ENCODE results near the gene EIF5. TPM values are rescaled to one million over a fixed set of nuclear protein-coding genes. Genes with fewer than 3 reads are reported as not detected.
"Not testable (repeated sequence)": the region's sequence is repeated elsewhere in the genome, so short reads cannot be mapped to it uniquely, and the experiment has no call there.

EIF5 gene
- total RNA-seq, 1 donor from 2014 or later, result 86.3 TPM

DNA sequence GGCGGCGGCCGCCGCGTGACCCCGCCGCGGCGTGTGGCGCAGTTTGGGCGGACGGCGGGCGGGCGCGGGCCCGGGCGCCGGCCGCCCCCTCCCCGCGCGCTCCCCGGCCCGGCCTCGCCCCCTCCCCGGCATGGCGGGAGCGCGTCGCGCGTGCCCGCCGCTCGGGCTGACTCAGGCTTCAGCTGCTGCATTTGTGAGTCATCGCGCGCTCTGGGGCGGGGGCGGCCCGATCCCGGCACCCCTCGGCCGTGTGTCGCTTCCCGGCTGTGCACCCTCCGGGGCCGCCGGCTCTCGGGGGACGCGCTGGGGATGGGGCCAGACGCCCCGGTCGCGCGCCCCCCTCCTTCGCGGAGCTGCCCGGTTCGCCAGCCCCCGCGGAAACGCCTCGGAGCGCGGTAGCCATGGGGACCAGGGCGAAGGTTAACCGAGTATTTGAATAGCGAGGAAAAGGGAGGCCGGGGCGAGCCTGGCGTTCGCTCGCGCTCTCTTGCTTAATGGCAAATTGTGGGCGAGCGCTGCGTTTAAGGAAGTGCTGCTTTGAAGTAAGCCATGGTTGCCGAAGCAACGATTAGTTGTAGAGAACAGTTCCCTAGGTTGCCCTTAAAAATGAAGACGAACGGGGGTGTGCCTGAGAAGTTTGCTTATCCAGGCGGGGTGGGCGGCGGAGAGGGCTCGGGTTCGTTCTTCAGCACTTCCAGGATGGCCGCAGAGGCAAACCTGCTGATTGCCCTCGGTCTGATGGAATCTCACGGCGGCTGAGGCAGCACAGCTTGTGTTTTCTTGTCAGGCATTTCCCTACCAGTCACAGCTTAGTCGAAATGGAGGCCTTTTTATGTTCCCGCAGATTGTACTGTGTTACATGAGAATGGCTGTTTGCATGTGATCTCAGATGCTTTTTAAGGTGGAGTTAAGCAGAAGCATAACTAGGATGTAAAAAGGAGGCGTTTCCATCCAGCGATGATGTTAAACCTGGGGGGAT, 896 bp downstream of the EIF5 start:
- peak; percentile 79 to 80 for DNase-seq (ENCODE audit: low read depth in 2 of 2)

DNA sequence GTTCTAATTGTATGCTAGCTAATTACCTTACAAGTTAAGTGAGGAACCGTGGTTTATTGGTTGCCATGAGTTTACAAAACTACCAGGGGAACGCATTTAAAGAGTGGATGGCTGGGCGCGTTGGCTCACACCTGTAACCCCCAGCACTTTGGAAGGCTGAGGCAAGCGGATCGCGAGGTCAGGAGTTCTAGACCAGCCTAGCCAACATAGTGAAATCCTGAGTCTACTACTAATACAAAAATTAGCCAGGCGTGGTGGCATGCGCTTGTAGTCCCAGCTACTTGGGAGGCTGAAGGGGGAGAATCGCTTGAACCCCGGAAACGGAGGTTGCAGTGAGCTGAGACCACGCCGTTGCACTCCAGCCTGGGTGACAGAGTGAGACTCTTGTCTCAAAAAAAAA, 2.2 kb downstream of the EIF5 start:
- DNase-seq (ENCODE audit: low read depth in 2 of 2), result no peak

DNA sequence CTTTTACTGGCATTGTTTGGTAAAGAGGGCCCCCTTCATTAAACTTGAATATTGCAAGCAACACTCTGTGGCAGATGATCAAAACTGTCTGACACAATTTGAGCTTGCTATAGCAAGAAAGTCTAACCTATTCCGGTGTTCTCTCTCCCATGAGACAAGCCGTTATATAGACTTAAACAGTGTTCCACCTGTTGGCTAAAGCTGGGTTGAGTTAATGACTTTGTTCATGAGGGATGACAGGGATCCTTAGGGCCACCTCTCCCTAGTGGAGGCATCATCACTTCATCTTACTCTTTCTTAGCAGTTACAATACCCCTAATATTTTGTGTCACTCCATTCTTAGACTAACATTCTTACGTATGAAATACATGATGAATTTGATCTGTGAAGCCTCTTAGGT, 3.8 kb downstream of the EIF5 start:
- no peak for DNase-seq (ENCODE audit: low read depth in 2 of 2)

DNA sequence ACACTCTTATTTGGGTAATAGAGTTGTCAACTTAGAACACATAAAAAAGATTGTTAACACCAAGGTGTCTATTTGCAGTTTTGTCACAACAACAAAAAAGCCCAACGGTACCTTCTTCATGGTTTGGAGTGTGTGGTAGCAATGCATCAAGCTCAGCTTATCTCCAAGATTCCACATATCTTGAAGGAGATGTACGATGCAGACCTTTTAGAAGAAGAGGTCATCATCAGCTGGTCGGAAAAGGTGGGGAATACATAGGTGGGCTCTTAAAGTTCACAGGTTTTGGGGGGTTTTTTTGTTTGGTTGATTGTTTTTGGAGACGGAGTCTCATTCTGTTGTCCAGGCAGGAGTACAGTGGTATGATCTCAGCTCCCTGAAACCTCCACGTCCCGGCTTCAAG, 5.5 kb downstream of the EIF5 start:
- no peak for DNase-seq (ENCODE audit: low read depth in 2 of 2)

DNA sequence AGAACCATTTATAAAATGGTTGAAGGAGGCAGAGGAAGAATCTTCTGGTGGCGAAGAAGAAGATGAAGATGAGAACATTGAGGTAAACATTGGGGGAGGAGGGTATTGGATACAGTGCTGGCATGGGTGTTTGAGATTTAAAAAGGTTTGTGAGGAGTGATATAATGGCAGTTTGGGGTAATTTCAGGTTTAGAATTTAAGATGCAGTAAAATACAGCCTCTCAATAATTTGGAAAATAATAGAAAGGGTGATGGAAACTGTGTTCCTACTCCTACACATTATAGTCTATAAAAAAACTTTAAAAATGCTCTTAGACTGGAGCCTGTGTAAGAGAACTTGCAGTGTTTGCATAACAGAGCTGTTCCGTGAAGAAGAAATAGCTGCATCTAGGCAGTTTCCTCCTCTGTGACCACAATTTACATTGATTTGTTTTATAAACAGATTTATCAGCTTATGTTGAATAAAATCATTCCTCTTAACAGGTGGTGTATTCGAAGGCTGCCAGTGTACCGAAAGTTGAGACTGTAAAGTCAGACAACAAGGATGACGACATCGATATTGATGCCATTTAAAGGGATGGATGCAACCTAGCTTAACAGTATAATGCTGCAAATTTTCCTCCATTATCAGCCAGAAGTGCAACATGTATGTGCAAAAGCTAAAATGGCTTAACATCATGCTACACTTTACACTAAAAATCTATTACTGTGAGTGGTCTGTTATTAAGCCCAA, 6.6 kb downstream of the EIF5 start:
- DNase-seq (ENCODE audit: low read depth in 2 of 2), result no peak

DNA sequence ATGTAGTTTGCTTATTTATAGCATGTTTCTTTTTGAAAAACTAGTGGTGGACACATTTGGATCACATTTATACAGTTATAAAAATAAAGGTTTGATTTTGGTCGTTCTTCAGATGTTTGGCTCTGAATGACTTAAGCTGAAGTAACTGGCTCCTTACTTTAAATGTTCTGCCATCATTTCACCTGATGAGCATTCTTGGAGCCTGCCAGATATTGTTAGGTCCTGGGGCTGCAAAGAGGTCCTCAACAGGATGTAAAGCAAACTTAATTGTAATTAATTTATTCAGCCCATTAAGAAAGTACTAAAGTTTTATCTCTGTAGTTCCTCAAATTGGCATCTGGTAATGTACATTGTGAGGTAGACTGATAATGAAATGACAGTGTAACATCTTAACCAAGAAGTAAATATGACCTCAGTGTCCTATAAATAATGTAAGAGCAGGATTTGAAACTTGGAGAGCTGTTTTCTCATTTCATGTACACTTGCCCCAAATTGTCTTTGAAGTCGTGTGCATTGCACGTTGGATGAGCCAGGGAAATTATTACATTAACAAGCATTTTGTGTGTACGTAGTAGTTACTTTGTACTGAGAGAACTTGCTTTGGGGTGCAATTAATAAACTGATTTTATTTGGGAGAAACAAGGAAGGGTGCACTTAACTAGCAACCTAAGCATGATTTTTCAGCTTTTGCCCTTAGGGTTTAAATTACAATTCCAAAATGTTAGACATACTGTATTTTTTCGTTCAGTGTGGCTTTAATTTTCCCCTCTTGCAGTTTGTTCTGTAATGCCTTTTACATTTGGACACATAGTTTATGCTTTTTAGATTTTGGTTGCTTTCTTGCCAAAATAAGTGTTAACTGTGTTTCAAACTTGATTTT, 7.5 kb downstream of the EIF5 start:
- no peak for DNase-seq (ENCODE audit: low read depth in 2 of 2)

DNA sequence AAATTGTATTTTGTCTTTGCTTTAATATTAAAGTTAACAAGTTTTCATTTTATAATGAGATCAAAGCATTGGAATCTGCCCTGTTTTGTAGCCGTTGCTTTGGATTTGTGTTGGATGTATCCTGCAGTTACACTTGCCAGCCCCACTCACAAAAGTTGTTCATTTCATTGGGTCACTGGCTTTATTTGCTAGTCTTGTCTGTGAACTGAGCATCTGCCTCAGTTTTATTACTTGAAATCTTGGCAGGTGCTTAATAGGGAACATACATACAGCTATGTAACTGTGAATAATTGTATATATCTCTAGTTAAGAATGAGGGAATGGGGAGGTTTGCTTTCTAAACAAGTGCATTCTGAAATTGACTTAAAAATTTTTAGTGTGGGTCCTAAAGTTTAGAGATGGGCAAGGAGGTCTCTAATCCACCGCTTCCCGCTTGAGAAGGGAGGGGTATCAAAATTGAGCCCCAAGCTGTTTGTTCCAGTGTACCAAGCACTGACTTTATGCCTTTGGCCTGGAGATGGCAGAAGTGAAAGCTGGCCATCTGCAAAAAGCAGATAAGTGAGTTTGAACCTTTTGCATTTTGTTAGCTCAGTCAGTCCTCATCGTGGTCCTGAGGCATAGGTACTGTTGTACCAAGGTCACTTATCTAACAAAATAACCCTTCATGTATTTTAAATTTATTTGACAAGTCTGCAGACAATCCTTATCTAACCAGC, 9.3 kb downstream of the EIF5 start:
- DNase-seq (ENCODE audit: low read depth in 2 of 2), result no peak

DNA sequence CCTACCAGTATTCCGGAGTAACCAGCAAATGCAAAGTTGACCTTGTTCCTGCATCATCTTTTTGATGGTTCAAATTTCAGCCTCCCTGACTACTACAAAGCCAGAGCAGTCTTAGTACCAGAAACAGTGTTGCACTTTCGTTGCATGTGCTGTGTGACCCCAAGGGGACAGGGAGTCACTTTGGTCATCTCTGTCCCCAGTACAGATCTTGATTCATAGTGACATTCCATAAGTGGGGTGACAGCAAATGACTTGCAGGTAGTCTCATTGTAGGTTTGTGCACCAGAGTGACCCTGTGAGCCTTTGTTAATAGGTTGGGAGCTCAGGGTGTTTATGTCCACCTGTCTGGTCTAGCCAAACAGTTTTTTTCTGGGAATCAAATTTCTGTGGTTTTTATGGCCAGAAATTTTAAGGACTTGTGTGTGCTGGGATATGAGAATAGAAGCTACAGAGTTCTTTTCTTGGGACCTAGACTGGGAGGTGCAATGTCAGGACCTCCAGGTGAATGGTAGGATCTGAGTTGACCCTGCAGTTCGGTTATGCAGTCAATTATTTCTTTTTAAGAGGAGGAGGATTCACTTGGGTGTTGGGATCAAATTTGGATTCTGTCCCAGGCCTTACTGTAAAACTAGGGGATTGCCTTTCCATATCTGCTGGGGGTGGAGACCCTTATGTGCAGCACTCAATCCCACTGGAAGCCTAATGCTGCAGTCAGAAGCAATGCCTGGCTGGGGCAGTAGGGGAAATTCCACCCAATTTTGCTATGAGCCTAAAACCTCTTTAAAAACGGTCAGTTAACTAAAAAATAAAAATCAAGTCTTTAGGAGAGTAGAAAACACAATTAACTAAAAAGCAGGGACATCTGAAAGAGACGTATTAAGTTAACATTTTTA, 10.1 kb downstream of the EIF5 start:
- DNase-seq (ENCODE audit: low read depth in 2 of 2), result no peak

DNA sequence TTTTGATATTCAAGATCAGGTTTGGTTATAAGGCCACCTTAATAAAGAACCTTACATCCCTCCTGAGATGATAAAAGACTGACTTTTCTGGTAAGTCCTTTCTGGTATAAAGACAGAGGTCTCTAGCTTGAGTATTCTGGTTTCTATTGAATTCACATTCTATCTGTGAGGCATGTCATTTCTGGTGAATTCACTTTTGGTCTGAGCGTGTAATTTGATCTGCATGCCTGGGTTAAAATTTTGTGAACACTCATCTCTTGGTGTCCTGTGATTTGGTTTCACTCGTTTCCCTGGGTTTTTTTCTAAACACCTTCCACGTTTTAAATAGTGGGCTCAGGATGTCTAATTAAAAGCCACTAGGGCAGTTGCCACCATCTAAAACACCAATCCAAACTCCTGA, 12.2 kb downstream of the EIF5 start:
- no peak for DNase-seq (ENCODE audit: low read depth in 2 of 2)

DNA sequence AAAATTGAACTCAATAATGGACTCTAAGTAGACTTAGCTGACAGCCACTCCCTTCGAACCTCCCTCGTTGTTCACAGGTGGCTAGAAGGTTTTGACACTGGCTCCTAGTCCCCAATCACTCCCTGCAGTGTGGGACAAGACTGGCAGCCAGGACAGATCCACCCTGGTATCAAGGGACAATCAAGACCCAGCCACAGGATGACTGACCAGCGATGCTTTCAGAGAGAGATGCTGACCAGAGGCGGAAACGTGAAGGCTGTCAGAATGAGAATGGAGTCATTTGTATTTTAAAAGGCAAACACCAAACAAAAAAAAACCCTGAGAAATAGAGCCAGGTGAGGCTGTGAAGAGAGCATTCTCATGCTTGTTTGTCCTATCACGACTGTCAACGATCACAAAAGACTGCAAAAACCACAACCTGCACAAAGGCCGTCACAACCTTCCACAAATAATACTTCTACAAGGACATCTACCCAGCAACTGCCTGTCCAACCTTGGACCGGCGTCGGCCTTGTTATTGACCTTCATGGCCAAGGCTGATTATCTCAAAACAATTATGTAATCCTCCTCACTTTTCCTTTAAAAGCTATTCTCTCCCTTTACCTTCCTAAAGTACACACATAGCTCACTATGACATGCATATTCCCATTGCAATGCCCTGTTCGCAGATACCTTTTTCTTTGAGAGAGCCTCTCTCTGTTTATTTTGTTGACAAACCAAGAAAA, 13.2 kb downstream of the EIF5 start:
- no peak for DNase-seq (ENCODE audit: low read depth in 2 of 2)

DNA sequence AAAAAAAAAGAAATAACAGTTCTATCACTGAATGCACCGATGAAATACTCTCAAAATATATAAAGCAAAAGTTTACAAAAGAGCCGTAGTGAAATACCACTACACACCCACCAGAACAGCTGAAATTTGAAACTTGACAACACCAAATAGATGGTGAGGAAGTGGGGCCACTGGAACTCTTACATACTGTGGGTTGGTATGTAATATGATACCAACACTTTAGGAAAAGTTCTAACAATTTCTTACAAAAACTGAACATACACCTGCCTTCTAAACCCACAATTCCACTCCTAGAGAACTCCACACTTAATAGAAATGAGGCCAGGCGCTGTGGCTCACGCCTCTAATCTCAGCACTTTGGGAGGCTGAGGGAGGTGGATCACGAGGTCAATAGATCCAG, 14.1 kb downstream of the EIF5 start:
- no peak for DNase-seq (ENCODE audit: low read depth in 2 of 2)

DNA sequence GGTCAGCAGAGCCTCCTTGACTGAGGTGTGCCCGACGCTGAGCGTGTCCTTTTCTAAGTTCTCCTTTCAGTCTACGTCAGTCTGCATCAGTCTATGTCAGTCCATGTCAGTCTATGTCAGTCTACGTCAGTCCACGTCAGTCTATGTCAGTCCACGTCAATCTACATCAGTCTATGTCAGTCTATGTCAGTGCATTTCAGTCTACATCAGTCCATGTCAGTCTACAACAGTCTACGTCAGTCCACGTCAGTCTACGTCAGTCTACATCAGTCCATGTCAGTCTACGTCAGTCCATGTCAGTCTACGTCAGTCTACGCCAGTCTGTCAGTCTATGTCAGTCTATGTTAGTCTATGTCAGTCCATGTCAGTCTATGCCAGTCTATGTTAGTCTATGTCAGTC, 15.9 kb downstream of the EIF5 start:
- no peak for DNase-seq (ENCODE audit: low read depth in 2 of 2)

DNA sequence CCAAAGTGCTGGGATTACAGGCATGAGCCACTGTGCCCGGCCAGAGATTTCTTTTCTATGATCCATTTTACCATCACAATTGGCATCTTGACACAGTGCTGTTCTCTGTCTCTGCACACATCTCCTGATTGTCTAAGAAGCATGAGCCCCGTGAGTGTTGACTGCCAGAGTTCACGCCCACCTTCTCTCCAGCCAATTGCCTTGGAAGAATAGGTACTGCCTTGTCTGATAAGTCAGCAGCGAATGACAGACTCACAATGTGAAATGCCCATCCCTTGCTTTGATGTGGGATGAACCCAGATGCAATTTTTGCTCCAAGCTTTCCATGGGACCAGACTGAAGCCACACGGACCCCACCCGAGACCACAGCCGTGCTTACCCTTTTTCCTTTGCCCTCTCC, 19.3 kb downstream of the EIF5 start:
- no peak for DNase-seq (ENCODE audit: low read depth in 2 of 2)

DNA sequence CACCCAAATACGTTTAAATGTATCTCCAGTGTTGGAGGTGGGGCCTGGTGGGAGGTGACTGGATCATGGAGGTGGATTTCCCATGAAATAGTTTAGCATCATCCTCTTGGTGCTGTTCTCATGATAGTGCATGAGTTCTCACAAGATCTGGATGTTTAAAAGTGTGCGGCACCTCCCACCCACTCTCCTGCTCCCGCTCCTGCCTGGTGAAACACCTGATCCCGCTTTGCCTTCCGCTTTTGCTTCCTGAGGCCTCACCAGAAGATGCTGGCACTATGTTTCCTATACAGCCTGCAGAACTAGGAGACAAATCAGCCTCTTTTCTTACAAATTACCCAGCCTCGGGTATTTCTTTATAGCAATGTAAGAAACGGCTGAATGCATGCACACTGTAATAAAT, 20.1 kb downstream of the EIF5 start:
- DNase-seq (ENCODE audit: low read depth in 2 of 2), result no peak

DNA sequence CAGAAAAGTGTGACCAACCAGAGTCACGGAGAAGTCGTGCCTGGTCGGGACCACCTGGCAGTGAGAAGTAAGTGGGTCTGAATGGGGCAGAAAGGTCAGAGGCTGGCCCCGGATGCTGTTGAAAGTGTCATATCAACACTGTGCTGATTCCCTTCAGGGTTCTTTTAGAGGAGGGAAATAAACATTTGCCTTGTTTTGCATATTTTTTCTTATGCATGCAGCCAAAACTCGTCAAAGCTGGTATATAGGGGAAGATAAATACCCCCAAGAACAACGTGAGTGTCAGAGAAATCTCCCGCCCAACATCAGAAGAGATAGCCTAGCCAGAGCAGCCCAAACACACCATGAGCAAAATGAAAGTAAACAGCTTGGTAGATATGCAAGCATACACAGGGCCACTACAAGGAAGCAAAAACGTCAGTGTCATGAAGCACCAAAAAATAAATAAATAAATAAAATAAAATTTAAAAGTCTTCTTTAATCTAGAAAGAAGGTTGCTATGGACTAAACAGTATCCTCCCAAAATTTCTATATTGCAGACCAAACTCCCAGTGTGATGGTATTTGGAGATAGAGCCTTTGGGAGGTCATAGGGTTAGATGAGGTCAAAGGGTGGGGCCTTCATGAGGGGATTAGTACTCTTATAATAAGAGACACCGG, 22.1 kb downstream of the EIF5 start:
- DNase-seq (ENCODE audit: low read depth in 2 of 2), result no peak

DNA sequence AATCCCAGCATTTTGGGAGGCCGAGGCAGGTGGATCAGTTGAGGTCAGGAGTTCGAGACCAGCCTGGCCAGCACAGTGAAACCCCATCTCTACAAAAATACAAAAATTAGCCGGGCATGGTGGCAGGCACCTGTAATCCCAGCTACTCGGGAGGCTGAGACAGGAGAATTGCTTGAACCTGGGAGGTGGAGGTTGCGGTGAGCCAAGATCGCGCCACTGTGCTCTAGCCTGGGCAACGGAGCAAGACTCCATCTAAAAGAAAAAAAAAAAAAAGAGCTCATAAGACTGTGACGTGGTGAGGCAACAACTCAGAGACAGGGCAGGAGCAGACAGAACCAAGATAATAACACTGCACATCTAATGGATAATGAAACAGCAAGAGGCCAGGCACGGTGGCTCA, 23.5 kb downstream of the EIF5 start:
- DNase-seq (ENCODE audit: low read depth in 2 of 2), result not testable (repeated sequence)

DNA sequence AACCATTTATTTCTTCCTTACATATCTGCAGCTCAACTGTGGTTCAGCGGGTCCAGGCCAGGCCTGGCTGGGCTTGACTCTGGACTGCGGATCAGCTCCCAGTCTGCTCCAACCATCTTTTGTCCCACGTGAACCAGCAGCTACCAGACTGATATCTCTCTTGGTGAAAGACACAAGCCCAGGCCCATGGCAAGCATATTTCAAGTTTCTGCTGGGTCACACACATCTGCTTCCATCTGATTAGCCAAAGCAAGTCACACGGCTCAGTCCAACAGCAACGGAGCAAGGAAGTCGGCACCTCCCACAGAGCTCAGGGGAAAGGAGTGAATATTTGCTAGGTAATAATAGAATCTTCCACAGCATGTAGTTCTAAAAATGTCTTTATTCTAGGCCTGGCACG, 26.5 kb downstream of the EIF5 start:
- no peak for DNase-seq (ENCODE audit: low read depth in 2 of 2)

DNA sequence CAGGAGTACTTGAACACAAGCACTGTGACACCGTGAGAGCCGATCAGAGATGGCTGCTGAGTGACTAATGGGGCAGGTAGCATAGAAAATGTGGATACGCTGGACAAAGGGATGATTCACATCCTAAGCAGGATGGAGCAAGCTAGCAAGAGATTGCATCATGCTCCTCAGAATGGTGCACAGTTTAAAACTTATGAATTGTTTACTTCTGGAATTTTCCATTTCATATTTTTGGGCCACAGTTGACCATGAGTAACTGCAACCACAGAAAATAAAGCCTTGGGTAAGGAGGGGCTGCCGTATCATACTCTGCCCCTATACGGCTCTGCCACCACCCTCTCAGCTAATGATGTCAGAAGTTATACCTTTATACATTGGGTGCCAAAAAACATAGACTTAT, 27.8 kb downstream of the EIF5 start:
- peak; percentile 88 to 97 for DNase-seq (ENCODE audit: low read depth in 2 of 2)

DNA sequence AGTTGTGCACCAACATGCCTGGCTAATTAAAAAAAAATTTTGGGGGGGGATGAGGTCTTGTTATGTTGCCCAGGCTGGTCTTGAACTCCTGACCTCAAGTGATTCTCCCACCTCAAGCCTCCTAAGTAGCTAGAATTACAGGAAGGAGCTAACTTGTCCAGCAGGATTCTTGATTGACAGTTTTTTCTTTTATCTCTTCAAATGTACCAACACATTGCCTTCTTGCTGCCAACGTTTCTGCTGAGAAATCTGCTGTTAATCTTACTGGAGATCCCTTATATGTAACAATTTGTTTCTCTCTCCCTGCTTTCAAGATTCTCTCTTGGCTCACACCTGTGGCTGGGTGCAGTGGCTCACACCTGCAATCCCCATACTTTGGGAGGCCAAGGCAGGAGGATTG, 28.7 kb downstream of the EIF5 start:
- peak in 1 of 2 donors; percentile 25 for DNase-seq (ENCODE audit: low read depth in 2 of 2)

Data from lung microvascular endothelial cell (primary cell).